ENCODE measurements around the gene NTF4. TPM values are rescaled to one million over a fixed set of nuclear protein-coding genes. Genes with fewer than 3 reads are reported as not detected.

NTF4 gene, protein sequence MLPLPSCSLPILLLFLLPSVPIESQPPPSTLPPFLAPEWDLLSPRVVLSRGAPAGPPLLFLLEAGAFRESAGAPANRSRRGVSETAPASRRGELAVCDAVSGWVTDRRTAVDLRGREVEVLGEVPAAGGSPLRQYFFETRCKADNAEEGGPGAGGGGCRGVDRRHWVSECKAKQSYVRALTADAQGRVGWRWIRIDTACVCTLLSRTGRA
- not detected for total RNA-seq

DNA sequence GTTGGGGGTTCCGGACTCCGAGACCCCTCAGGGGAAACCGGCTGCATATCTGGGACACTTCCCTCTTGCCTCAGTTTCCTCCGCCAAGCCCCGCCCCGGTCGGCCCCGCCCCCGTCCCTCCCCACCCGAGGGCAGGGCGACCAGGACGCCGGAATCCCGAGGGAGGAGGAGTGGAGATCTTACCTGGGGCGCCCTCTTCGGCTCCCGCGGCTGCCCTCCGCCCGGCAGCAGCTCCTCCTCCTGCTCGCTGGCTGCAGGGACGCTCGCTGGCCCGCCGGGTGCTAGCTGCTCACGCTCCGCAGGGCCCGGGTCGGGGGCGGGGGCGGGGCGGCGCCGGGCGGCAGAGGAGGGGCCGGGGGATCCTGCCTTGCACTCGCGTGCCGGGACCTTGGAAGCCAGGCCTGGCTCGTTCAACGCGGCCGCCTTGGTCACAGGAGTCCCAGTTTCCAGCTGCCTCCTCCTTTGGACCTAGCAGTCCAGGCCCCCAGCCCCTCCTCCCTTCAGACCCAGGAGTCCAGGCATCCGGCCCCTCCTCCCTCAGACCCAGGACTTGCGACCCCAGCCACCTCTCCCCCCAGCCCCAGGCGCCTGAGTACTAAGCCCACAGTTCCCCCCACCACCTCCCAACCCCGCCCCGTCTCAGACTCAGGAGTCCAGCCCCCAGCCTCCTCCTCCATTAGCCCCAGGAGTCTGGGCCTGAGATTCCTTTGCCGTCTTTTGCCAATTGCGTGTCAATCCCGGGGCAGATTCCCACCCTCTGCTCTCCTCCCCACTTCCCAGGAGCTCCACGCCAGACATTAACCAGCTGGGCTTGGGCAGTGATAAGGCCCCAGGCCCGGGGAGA is at the start of gene NTF4:
NTF4 (minus strand) TSS at position 51 of the 844 bp plus-strand sequence. CDS start 2,821 bp downstream, outside the sequence.
- DNase-seq (ENCODE audit: low spot score) = no peak
- no peaks in the 10 kb centered on the region for H3K27me3 ChIP-seq (replicated peaks; ENCODE audit: insufficient read depth)

DNA sequence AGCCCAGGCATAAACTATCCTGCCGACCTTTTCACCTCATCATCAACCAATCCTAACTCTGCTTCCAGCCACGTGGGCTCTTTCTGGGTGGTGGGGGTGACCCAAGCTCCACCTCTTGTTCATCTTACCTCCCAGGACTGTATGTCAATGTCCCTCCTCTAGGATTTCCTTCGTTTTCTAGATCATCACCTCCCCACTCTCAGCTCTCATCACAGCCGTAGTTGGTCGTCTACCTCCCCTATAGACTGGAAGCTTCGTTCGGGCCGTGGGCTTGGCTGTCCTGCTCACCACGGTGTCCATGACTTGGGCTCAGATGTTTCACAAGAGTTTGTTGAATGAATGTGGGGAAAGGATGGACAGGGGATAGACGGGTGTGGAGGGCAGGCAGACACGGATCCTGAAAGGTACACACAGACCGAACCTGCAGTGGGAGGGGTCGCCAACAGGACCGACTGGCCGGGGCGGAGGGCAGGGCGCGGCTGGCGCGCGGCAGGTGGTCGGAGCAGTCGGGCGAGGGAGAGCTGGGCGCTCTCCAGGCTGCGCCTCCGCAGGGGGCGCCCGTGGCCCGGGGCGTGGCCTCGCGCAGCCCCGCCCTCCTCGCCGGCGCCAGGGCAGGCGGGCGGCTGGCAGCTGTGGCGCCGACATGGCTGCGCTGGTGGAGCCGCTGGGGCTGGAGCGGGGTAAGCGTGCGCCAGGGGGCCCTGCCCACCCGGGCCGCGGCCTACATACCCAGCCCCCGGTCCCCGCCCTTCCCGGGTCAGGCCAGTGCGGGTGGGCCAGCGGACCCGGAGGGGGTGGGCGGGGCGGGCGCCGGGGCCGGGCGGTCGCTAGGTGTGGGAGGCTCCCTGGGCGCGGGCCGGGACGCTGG is 49.4 kb upstream of the NTF4 start, which contains the start of gene LIN7B:
LIN7B (plus strand) TSS at position 609 of the 868 bp plus-strand sequence; CDS start at position 644, 35 bp downstream.
- ATAC-seq (ENCODE audit: insufficient number of reproducible peaks, low FRiP score, low read depth) (peak; percentile 52), DNase-seq (ENCODE audit: low spot score) (no peak)
- Histone ChIP-seq H3K27me3 (replicated peaks; ENCODE audit: insufficient read depth) (no peaks in the 10 kb centered on the region), H3K4me3 (peak within 1 kb of the TSS; percentile 94), H3K9me3 (no peaks in the 10 kb centered on the region), H3K27ac (peak within 1 kb of the TSS; percentile 72 to 84), H3K4me1 (ENCODE audit: control insufficient read depth in 1 of 2, low read depth in 2 of 2) (peaks cover 15 to 42% of the 10 kb centered on the region in 2 donors), H3K36me3 (no peaks in the 10 kb centered on the region)
- TF ChIP-seq, protein P1, sequence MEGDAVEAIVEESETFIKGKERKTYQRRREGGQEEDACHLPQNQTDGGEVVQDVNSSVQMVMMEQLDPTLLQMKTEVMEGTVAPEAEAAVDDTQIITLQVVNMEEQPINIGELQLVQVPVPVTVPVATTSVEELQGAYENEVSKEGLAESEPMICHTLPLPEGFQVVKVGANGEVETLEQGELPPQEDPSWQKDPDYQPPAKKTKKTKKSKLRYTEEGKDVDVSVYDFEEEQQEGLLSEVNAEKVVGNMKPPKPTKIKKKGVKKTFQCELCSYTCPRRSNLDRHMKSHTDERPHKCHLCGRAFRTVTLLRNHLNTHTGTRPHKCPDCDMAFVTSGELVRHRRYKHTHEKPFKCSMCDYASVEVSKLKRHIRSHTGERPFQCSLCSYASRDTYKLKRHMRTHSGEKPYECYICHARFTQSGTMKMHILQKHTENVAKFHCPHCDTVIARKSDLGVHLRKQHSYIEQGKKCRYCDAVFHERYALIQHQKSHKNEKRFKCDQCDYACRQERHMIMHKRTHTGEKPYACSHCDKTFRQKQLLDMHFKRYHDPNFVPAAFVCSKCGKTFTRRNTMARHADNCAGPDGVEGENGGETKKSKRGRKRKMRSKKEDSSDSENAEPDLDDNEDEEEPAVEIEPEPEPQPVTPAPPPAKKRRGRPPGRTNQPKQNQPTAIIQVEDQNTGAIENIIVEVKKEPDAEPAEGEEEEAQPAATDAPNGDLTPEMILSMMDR (IDR thresholded peaks at IDR 0.05) = peak; percentile 41

More for the DNA sequence above, at the start of gene NTF4:
- TF ChIP-seq, protein P1 (IDR thresholded peaks at IDR 0.05) = no peak
- peak within 1 kb of the TSS; percentile 43 for H3K4me3 ChIP-seq
- H3K4me1 ChIP-seq (ENCODE audit: control insufficient read depth in 1 of 2, low read depth in 2 of 2) = no peaks in the 10 kb centered on the region
- H3K9me3 ChIP-seq = no peaks in the 10 kb centered on the region
- H3K27ac ChIP-seq = no peak within 1 kb of the TSS
- H3K36me3 ChIP-seq = no peaks in the 10 kb centered on the region
- ATAC-seq (ENCODE audit: insufficient number of reproducible peaks, low FRiP score, low read depth) = no peak

GRCh38 chr19:49111218-49111998 is 46.8 kb upstream of the NTF4 start:
- Histone ChIP-seq H3K4me3 (no peak overlapping the region), H3K36me3 (peaks cover 19% of the 10 kb centered on the region), H3K9me3 (no peaks in the 10 kb centered on the region), H3K27me3 (replicated peaks; ENCODE audit: insufficient read depth) (no peaks in the 10 kb centered on the region), H3K27ac (peak overlapping the region in 1 of 2 donors; percentile 36), H3K4me1 (ENCODE audit: control insufficient read depth in 1 of 2, low read depth in 2 of 2) (peaks cover 10 to 30% of the 10 kb centered on the region in 2 donors)
- ATAC-seq (ENCODE audit: insufficient number of reproducible peaks, low FRiP score, low read depth) (no peak), DNase-seq (ENCODE audit: low spot score) (no peak)
- TF ChIP-seq, protein P1 (IDR thresholded peaks at IDR 0.05) = no peak

- Histone ChIP-seq H3K4me1 (ENCODE audit: control insufficient read depth in 1 of 2, low read depth in 2 of 2) (peaks cover 10 to 30% of the 10 kb centered on the region in 2 donors), H3K36me3 (peaks cover 26% of the 10 kb centered on the region), H3K27me3 (replicated peaks; ENCODE audit: insufficient read depth) (no peaks in the 10 kb centered on the region), H3K9me3 (no peaks in the 10 kb centered on the region), H3K4me3 (no peak overlapping the region), H3K27ac (peak overlapping the region in 1 of 2 donors; percentile 36)
- no peak for DNase-seq (ENCODE audit: low spot score)
- ATAC-seq (ENCODE audit: insufficient number of reproducible peaks, low FRiP score, low read depth) = no peak
- TF ChIP-seq, protein P1 (IDR thresholded peaks at IDR 0.05) = no peak
Observed at GRCh38 chr19:49110567-49110966, 45.9 kb upstream of the NTF4 start.

Data from thoracic aorta (tissue), 2 donors.